ENCODE results near the gene CDK6.

DNA sequence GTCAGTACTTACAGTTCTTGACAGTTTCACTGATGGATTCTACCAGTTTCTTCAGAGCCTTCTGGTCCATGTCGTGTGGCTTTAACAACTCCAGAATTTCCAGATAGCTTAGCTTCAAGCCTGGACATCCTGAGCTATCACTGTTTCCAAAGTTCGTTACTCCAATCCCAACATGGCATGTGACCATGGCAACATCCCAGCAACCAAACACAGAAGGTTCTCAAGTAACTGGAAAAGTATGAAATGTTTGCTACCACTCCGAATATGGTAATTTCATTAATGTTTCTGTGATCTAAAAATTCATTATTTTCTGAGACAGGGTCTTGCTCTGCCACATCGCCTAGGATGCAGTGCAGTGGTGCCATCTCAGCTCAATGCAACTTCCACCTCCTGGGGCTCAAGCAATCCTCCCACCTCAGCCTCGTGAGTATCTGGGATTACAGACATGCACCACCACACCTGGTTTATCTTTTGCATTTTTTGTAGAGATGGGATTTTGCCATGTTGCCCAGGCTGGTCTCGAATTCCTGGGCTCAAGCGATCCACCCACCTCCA is 278.5 kb downstream of the CDK6 start:
- TF ChIP-seq, protein P1, sequence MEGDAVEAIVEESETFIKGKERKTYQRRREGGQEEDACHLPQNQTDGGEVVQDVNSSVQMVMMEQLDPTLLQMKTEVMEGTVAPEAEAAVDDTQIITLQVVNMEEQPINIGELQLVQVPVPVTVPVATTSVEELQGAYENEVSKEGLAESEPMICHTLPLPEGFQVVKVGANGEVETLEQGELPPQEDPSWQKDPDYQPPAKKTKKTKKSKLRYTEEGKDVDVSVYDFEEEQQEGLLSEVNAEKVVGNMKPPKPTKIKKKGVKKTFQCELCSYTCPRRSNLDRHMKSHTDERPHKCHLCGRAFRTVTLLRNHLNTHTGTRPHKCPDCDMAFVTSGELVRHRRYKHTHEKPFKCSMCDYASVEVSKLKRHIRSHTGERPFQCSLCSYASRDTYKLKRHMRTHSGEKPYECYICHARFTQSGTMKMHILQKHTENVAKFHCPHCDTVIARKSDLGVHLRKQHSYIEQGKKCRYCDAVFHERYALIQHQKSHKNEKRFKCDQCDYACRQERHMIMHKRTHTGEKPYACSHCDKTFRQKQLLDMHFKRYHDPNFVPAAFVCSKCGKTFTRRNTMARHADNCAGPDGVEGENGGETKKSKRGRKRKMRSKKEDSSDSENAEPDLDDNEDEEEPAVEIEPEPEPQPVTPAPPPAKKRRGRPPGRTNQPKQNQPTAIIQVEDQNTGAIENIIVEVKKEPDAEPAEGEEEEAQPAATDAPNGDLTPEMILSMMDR (IDR thresholded peaks at IDR 0.05), result no peak
- TF ChIP-seq POLR2AphosphoS5 (IDR thresholded peaks at IDR 0.05), result no peak

Data from prostate gland (tissue), 2 donors.